Progenitor cell of endocrine pancreas (in vitro differentiated cells): ENCODE results near the gene LPCAT1. TPM values are rescaled to one million over a fixed set of nuclear protein-coding genes. Genes with fewer than 3 reads are reported as not detected.

Experiments
- DNase-seq: peaks from one replicate; pipeline ENCODE4 v3.0.0; 2021; ENCODE audit warnings: low spot score; ENCODE audit not compliant: unreplicated experiment
- H3K27ac Mint-ChIP-seq: 2 replicates; pipeline ENCODE4 v1.8.0; 2021; ENCODE audit warnings: mild to moderate bottlenecking, moderate library complexity, mixed read lengths
- H3K27me3 Mint-ChIP-seq: 2 replicates; pipeline ENCODE4 v1.8.0; 2021; ENCODE audit warnings: mixed read lengths
- H3K36me3 Mint-ChIP-seq: 2 replicates; pipeline ENCODE4 v1.8.0; 2022; ENCODE audit warnings: mixed read lengths; ENCODE audit not compliant: insufficient read depth
- H3K4me1 Mint-ChIP-seq: 2 replicates; pipeline ENCODE4 v1.8.0; 2021; ENCODE audit warnings: low read depth, mixed read lengths
- H3K4me3 Mint-ChIP-seq: 2 replicates; pipeline ENCODE4 v1.8.0; 2021; ENCODE audit warnings: low read depth, mild to moderate bottlenecking, moderate library complexity, mixed read lengths
- H3K9me3 Mint-ChIP-seq: 2 replicates; pipeline ENCODE4 v1.8.0; 2021; ENCODE audit warnings: low read depth, mixed read lengths
- total RNA-seq: library from RNA; stranded (reverse); gene quantifications from 2 replicates; pipeline ENCODE4 v1.2.1, GENCODE V29; 2021
- TF ChIP-seq, protein P1 (sequence below): fragments of 200-600 bp; sonication (generic); IDR thresholded peaks from one replicate; pipeline ENCODE4 v1.5.0; 2021; ENCODE audit warnings: antibody characterized with exemption, mild to moderate bottlenecking; ENCODE audit not compliant: unreplicated experiment

The LPCAT1 gene
- total RNA-seq, 1 donor from 2014 or later: 73.3 TPM

DNA sequence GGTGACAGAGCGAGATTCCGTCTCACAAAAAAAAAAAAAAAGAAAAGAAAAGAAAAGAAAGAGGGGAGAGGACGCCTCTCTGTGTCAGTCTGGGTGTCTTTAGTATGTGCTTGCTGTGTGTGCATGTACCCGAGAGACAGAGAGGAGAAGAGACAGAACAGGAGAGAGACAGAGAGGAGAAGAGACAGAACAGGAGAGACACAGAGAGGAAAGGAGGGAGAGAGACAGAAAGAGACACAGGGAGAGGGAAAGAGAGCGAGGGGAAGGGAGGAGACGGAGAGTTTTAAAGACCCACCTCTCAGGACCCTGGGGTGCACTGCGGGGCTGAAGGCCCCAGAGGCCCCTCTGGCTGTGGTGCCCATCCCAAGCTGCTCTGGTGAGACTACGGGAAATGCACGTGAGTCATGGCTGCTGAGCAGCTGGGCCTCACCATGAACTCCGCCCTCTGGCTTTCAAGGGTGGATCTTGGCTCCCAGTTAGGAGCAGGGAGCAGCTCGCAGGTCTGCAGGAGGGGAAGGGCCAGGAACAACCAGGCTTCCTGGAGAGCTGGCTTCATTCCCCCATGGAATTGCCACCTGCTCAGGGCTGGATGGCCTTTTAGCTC is 86.4 kb downstream of the LPCAT1 start:
- peaks cover 15% of the 10 kb centered on the region for H3K9me3 Mint-ChIP-seq
- no peaks in the 10 kb centered on the region for H3K4me1 Mint-ChIP-seq
- H3K36me3 Mint-ChIP-seq: no peaks in the 10 kb centered on the region
- H3K4me3 Mint-ChIP-seq: no peak overlapping the region
- TF ChIP-seq, protein P1, sequence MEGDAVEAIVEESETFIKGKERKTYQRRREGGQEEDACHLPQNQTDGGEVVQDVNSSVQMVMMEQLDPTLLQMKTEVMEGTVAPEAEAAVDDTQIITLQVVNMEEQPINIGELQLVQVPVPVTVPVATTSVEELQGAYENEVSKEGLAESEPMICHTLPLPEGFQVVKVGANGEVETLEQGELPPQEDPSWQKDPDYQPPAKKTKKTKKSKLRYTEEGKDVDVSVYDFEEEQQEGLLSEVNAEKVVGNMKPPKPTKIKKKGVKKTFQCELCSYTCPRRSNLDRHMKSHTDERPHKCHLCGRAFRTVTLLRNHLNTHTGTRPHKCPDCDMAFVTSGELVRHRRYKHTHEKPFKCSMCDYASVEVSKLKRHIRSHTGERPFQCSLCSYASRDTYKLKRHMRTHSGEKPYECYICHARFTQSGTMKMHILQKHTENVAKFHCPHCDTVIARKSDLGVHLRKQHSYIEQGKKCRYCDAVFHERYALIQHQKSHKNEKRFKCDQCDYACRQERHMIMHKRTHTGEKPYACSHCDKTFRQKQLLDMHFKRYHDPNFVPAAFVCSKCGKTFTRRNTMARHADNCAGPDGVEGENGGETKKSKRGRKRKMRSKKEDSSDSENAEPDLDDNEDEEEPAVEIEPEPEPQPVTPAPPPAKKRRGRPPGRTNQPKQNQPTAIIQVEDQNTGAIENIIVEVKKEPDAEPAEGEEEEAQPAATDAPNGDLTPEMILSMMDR: no peak
- H3K27me3 Mint-ChIP-seq: peaks cover 53% of the 10 kb centered on the region
- no peak overlapping the region for H3K27ac Mint-ChIP-seq
- DNase-seq: no peak

DNA sequence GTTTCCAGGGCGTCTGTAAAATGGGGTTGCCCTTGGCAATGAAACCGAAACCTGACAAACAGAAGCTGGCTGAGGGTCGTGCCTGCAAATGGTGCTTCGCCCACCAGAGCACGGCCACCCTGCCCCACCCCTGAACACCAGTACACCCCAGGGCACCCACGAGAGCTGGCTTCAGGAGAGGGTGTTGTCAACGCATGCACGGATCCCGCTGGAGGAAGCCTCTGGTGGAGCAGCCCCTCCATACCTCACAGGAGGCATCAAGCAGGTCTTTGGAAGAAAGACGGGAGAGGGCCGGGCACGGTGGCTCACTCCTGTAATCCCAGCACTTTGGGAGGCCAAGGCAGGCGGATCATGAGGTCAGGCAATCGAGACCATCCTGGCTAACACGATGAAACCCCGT is 87.1 kb downstream of the LPCAT1 start:
- Mint-ChIP-seq H3K9me3 (peaks cover 15% of the 10 kb centered on the region), H3K36me3 (no peaks in the 10 kb centered on the region), H3K27me3 (peaks cover 48% of the 10 kb centered on the region), H3K27ac (no peak overlapping the region), H3K4me3 (no peak overlapping the region), H3K4me1 (no peaks in the 10 kb centered on the region)
- TF ChIP-seq, protein P1: no peak
- no peak for DNase-seq

DNA sequence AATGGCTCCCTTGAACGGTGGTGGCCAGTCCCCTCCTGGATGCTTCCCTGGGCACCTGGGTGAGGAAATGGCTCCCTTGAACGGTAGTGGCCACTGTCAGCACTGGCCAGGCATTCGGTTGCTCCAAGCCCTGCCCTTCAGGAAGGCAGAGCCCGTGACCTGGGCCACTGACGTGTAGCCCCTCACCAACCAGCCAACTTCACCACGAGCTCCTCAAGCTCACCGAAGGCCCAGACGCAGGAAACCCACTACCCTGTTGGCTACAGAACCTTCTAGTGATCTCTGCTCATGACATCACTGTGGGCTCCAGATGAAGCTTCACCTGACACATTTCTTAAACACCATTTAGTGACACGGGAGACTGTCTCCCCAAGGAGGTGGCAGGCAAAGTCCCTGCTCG is 87.7 kb downstream of the LPCAT1 start:
- TF ChIP-seq, protein P1: no peak
- Mint-ChIP-seq H3K4me1 (no peaks in the 10 kb centered on the region), H3K4me3 (no peak overlapping the region), H3K36me3 (no peaks in the 10 kb centered on the region), H3K27ac (no peak overlapping the region), H3K9me3 (peaks cover 15% of the 10 kb centered on the region), H3K27me3 (peaks cover 43% of the 10 kb centered on the region)
- DNase-seq: no peak

DNA sequence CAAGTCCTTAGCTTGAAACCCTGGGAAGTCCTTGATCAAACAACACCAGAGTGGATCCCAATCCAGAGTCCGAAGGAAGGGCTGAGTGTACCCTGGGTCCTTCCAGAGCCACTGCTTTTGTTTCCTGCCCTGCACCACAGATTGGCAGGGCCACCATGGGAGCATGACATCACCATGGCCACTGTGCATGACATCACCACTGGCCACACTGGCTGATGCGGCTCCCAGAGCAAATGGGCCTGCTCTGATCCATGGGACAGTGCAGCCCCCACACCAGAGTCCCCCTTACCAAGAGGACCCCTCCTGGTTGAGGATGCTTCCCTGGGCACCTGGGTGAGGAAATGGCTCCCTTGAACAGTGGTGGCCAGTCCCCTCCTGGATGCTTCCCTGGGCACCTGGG is 88.4 kb downstream of the LPCAT1 start:
- Mint-ChIP-seq H3K4me1 (no peaks in the 10 kb centered on the region), H3K4me3 (no peak overlapping the region), H3K27me3 (peaks cover 36% of the 10 kb centered on the region), H3K9me3 (peaks cover 12% of the 10 kb centered on the region), H3K36me3 (no peaks in the 10 kb centered on the region), H3K27ac (no peak overlapping the region)
- DNase-seq: no peak
- TF ChIP-seq, protein P1: no peak

DNA sequence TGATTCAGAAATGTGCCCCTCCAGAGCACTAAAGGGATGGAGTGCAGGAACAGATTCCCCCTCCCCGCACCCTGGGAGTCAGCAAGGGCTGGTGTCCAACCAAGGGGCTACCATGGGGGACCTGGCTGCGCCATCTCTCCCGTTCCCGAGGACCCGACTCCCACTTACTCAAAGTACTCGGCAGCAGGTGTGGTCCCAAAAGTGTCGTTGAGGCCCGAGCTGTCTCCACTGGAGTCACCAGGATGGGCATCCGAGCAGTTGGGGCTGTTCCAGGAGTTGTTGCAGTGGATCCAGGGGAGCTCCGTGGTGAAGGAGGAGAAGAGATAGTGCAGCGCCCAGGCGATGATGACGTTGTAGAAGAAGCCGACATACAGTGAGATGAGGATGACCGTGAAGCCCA is 91.5 kb downstream of the LPCAT1 start:
- H3K36me3 Mint-ChIP-seq: peaks cover 4% of the 10 kb centered on the region
- peaks cover 17% of the 10 kb centered on the region for H3K27me3 Mint-ChIP-seq
- H3K4me3 Mint-ChIP-seq: no peak overlapping the region
- no peaks in the 10 kb centered on the region for H3K4me1 Mint-ChIP-seq
- peaks cover 24% of the 10 kb centered on the region for H3K9me3 Mint-ChIP-seq
- no peak overlapping the region for H3K27ac Mint-ChIP-seq
- TF ChIP-seq, protein P1: no peak
- no peak for DNase-seq
